Astrocyte (in vitro differentiated cells and primary cell): ENCODE measurements around the gene PTPRN2. TPM values are rescaled to one million over a fixed set of nuclear protein-coding genes. Genes with fewer than 3 reads are reported as not detected.

Experiments
- DNase-seq: peaks from one replicate; pipeline ENCODE4 v3.0.0-alpha.2; 2010; ENCODE audit warnings: low read depth
- FAIRE-seq: peaks from 2 replicates; lab custom pipeline; 2011; peaks lifted over from hg19 to GRCh38; lab: Jason Lieb, UNC
- H2AFZ ChIP-seq: 2 replicates; pipeline ENCODE4 v1.6.0; 2012; ENCODE audit warnings: low read depth, low read length, inconsistent platforms
- H3K27ac ChIP-seq: 2 replicates; pipeline ENCODE4 v1.5.1; 2011; ENCODE audit warnings: low read depth, low read length, inconsistent platforms
- H3K27me3 ChIP-seq: 2 replicates; pipeline ENCODE4 v1.6.0; 2011; ENCODE audit warnings: low read length, inconsistent platforms; ENCODE audit not compliant: insufficient read depth
- H3K36me3 ChIP-seq: 2 replicates; pipeline ENCODE4 v1.5.1; 2011; ENCODE audit warnings: low read length, inconsistent platforms; ENCODE audit not compliant: insufficient read depth
- H3K4me1 ChIP-seq: 2 replicates; pipeline ENCODE4 v1.5.1; 2011; ENCODE audit warnings: low read length, inconsistent platforms; ENCODE audit not compliant: insufficient read depth
- H3K4me2 ChIP-seq: 2 replicates; pipeline ENCODE4 v1.6.0; 2012; ENCODE audit warnings: low read length, inconsistent platforms
- H3K4me3 ChIP-seq: 2 replicates; pipeline ENCODE4 v1.5.1; 2011; ENCODE audit warnings: low read depth, mild to moderate bottlenecking, low read length, inconsistent platforms; ENCODE audit not compliant: insufficient read depth
- H3K79me2 ChIP-seq: 2 replicates; pipeline ENCODE4 v1.6.0; 2012; ENCODE audit warnings: mild to moderate bottlenecking, low read length, inconsistent platforms; ENCODE audit not compliant: insufficient read depth
- H3K9ac ChIP-seq: 2 replicates; pipeline ENCODE4 v1.6.0; 2012; ENCODE audit warnings: mild to moderate bottlenecking, low read length, inconsistent platforms
- H3K9me3 ChIP-seq: 2 replicates; pipeline ENCODE4 v1.5.1; 2012; ENCODE audit warnings: low read depth, mild to moderate bottlenecking, low read length, inconsistent platforms; ENCODE audit not compliant: insufficient read depth
- H4K20me1 ChIP-seq: 2 replicates; pipeline ENCODE4 v1.6.0; 2012; ENCODE audit warnings: low read length, inconsistent platforms; ENCODE audit not compliant: insufficient read depth
- H3K27ac Mint-ChIP-seq: one replicate; pipeline ENCODE4 v1.8.0; 2021; ENCODE audit warnings: mild to moderate bottlenecking, mixed read lengths; ENCODE audit not compliant: unreplicated experiment
- H3K27me3 Mint-ChIP-seq: one replicate; pipeline ENCODE4 v1.8.0; 2021; ENCODE audit warnings: low read depth, mixed read lengths; ENCODE audit not compliant: unreplicated experiment
- H3K36me3 Mint-ChIP-seq: one replicate; pipeline ENCODE4 v1.8.0; 2021; ENCODE audit warnings: low read depth, mixed read lengths; ENCODE audit not compliant: unreplicated experiment
- H3K4me1 Mint-ChIP-seq: one replicate; pipeline ENCODE4 v1.8.0; 2021; ENCODE audit warnings: low read depth, mixed read lengths; ENCODE audit not compliant: unreplicated experiment
- H3K4me3 Mint-ChIP-seq: one replicate; pipeline ENCODE4 v1.8.0; 2021; ENCODE audit warnings: mild to moderate bottlenecking, moderate library complexity, mixed read lengths; ENCODE audit not compliant: unreplicated experiment
- H3K9me3 Mint-ChIP-seq: one replicate; pipeline ENCODE4 v1.8.0; 2021; ENCODE audit warnings: mild to moderate bottlenecking, mixed read lengths; ENCODE audit not compliant: unreplicated experiment
- EZH2 ChIP-seq: IDR thresholded peaks from 2 replicates; pipeline ENCODE4 v1.6.1; 2012; ENCODE audit warnings: mild to moderate bottlenecking, low read length, inconsistent platforms; ENCODE audit not compliant: insufficient read depth
- total RNA-seq: library from RNA; stranded (reverse); gene quantifications from 2 replicates; pipeline ENCODE4 v1.2.1, GENCODE V29; 2021
- TF ChIP-seq, protein P1 (sequence below): IDR thresholded peaks from 2 replicates; pipeline ENCODE4 v1.5.1; 2011; ENCODE audit warnings: low read depth, mild to moderate bottlenecking, inconsistent platforms, low read length, moderate library complexity; ENCODE audit not compliant: insufficient read depth

PTPRN2 gene
- total RNA-seq, 1 donor from 2014 or later = 0.09 TPM

DNA sequence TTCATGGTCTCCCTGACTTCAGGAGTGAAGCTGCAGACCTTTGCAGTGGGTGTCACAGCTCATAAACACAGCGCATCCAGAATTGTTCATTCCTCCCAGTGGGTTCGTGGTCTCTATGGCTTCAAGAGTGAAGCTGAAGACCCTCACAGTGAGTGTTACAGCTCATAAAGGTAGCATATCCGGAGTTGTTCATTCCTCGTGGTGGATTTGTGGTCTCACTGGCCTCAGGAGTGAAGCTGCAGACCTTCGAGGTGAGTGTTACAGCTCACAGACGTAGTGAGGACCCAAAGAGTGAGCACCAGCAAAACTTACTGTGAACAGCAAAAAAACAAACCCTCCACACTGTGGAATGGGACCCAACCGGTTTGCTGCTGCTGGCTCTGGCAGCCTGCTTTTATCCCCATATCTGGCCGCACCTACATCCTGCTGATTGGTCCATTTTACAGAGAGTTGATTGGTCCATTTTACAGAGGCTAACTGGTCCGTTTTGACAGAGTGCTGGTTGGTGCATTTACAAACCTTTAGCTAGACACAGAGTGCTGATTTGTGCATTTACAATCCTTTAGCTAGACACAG lies 308.8 kb downstream of the PTPRN2 start:
- H3K4me2 ChIP-seq = no peak overlapping the region
- no peaks in the 10 kb centered on the region for H3K27me3 ChIP-seq
- H3K27me3 Mint-ChIP-seq = no peaks in the 10 kb centered on the region
- peaks cover 3% of the 10 kb centered on the region for H3K9me3 ChIP-seq
- DNase-seq (no peak), FAIRE-seq (no peak)
- H2AFZ ChIP-seq = no peak overlapping the region
- H3K4me3 ChIP-seq = no peak overlapping the region
- TF ChIP-seq, protein P1, sequence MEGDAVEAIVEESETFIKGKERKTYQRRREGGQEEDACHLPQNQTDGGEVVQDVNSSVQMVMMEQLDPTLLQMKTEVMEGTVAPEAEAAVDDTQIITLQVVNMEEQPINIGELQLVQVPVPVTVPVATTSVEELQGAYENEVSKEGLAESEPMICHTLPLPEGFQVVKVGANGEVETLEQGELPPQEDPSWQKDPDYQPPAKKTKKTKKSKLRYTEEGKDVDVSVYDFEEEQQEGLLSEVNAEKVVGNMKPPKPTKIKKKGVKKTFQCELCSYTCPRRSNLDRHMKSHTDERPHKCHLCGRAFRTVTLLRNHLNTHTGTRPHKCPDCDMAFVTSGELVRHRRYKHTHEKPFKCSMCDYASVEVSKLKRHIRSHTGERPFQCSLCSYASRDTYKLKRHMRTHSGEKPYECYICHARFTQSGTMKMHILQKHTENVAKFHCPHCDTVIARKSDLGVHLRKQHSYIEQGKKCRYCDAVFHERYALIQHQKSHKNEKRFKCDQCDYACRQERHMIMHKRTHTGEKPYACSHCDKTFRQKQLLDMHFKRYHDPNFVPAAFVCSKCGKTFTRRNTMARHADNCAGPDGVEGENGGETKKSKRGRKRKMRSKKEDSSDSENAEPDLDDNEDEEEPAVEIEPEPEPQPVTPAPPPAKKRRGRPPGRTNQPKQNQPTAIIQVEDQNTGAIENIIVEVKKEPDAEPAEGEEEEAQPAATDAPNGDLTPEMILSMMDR = no peak
- no peak for TF ChIP-seq EZH2
- no peak overlapping the region for H3K27ac Mint-ChIP-seq
- H3K79me2 ChIP-seq = no peaks in the 10 kb centered on the region
- peaks cover 18% of the 10 kb centered on the region for H3K9me3 Mint-ChIP-seq
- no peak overlapping the region for H3K9ac ChIP-seq
- no peak overlapping the region for H3K4me3 Mint-ChIP-seq
- H3K36me3 ChIP-seq = no peaks in the 10 kb centered on the region
- H3K4me1 ChIP-seq = no peaks in the 10 kb centered on the region
- no peaks in the 10 kb centered on the region for H3K36me3 Mint-ChIP-seq
- no peaks in the 10 kb centered on the region for H3K4me1 Mint-ChIP-seq
- H3K27ac ChIP-seq = no peak overlapping the region
- H4K20me1 ChIP-seq = no peaks in the 10 kb centered on the region

DNA sequence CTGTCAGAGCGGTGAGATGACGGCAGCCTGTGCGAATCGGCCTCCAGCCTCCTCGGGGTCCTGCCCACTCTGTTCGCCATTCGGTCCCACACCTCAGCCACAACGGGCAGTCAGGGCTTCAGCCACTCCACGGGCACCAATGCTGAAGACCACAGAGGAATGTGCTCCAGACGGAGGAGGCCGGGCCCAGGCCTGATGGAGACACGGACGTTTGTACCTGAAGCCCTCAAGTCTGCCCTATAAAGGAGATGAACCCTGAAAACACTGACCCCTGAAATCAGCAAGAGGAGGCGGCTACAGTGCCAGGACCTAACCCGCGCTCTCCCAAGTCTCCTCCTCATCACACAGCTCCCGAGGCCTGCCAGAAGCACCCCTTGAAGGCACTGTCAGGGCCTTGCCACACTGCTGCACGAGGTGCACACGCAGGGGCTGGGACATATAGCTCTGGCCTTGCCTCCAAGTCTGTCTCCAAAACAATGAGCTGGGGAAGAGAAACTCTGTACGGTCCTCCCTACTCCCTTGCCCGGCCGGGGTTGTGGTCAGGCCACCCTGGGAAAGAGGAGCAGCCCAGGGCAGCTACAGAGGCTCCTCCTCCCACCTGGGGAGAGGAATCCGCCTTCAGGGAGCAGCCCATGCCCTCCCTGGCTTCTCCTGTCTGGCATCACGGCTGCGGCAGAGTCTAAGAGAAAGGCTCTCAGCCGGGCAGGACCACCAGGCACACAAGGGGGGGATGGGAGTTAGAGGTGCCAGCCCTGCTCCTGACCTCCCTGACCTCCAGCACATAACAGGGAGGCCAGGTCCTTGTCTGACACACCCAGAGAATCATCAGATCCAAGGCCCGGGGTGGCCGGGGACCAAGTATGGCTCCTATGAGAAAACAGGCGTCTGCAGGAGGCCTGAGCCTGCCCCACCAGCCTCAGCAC lies 310.1 kb downstream of the PTPRN2 start:
- peaks cover 15% of the 10 kb centered on the region for H3K9me3 Mint-ChIP-seq

More for the DNA sequence above, 310.1 kb downstream of the PTPRN2 start:
- Mint-ChIP-seq H3K4me3 (no peak overlapping the region), H3K36me3 (no peaks in the 10 kb centered on the region), H3K27me3 (no peaks in the 10 kb centered on the region), H3K4me1 (no peaks in the 10 kb centered on the region), H3K27ac (no peak overlapping the region)
- TF ChIP-seq, protein P1 = no peak
- no peak for TF ChIP-seq EZH2
- Histone ChIP-seq H4K20me1 (no peaks in the 10 kb centered on the region), H3K27me3 (no peaks in the 10 kb centered on the region), H3K36me3 (no peaks in the 10 kb centered on the region), H3K4me2 (no peak overlapping the region), H2AFZ (no peak overlapping the region), H3K27ac (no peak overlapping the region), H3K9me3 (peaks cover 3% of the 10 kb centered on the region), H3K9ac (no peak overlapping the region), H3K4me3 (no peak overlapping the region), H3K4me1 (no peaks in the 10 kb centered on the region), H3K79me2 (no peaks in the 10 kb centered on the region)
- FAIRE-seq = no peak
- no peak for DNase-seq
